OCI-LY7 (cell line): Measurements from ENCODE around the gene ZFP42. TPM values are rescaled to one million over a fixed set of nuclear protein-coding genes. Genes with fewer than 3 reads are reported as not detected.

Experiments
- BruUV-seq: library from RNA; stranded (reverse); fragments of 400-500 nt; replicated peaks from 2 replicates; lab custom pipeline; 2021; lab: Mats Ljungman, UMichigan
- CTCF ChIA-PET: fragments of 300-600 bp; sonication (Branson Sonifier 250); formaldehyde crosslinking; loops from one replicate; lab custom pipeline; 2022; ENCODE audit warnings: antibody characterized with exemption; ENCODE audit not compliant: unreplicated experiment; lab: Charles Lee
- POLR2A ChIA-PET: fragments of 300-600 bp; sonication (Branson Sonifier 250); formaldehyde crosslinking; loops from one replicate; lab custom pipeline; 2022; ENCODE audit warnings: antibody characterized with exemption; lab: Charles Lee
- DNase-seq: peaks from one replicate; pipeline ENCODE4 v3.0.0-alpha.2; 2015; ENCODE audit warnings: low spot score
- H2AFZ ChIP-seq: fragments of 200-600 bp; sonication (generic), shearing (Covaris generic); 2 replicates; pipeline ENCODE4 v1.6.1; 2014; ENCODE audit warnings: mild to moderate bottlenecking, antibody characterized with exemption, low read length, moderate library complexity
- H3K27ac ChIP-seq: fragments of 200-600 bp; sonication (generic); 2 replicates; pipeline ENCODE4 v1.5.1; 2014; ENCODE audit warnings: mixed run types, low read depth, mild to moderate bottlenecking, moderate library complexity, low read length, inconsistent platforms; ENCODE audit not compliant: poor library complexity, severe bottlenecking
- H3K36me3 ChIP-seq: fragments of 200-600 bp; sonication (generic); 2 replicates; pipeline ENCODE4 v1.6.1; 2014; ENCODE audit warnings: mild to moderate bottlenecking, antibody characterized with exemption, low read length, moderate library complexity, mixed read lengths; ENCODE audit not compliant: insufficient read depth
- H3K4me1 ChIP-seq: fragments of 200-600 bp; sonication (generic); 2 replicates; pipeline ENCODE4 v1.5.1; 2014; ENCODE audit warnings: mild to moderate bottlenecking, low read length; ENCODE audit not compliant: insufficient read depth, poor library complexity, severe bottlenecking
- H3K4me2 ChIP-seq: fragments of 200-600 bp; sonication (generic); 2 replicates; pipeline ENCODE4 v1.6.1; 2014; ENCODE audit warnings: mild to moderate bottlenecking, low read length
- H3K4me3 ChIP-seq: fragments of 200-600 bp; sonication (generic); 2 replicates; pipeline ENCODE4 v1.5.1; 2014; ENCODE audit warnings: mild to moderate bottlenecking, low read depth, low read length; ENCODE audit not compliant: poor library complexity, severe bottlenecking
- H3K79me2 ChIP-seq: fragments of 200-600 bp; sonication (generic); 2 replicates; pipeline ENCODE4 v1.6.1; 2016; ENCODE audit warnings: low read depth, mild to moderate bottlenecking, low read length, moderate library complexity, mixed read lengths; ENCODE audit not compliant: insufficient read depth
- H3K9me2 ChIP-seq: fragments of 200-600 bp; sonication (generic); 2 replicates; pipeline ENCODE4 v1.6.1; 2016; ENCODE audit warnings: mild to moderate bottlenecking, low read length, mixed read lengths; ENCODE audit not compliant: insufficient read depth
- H3K9me3 ChIP-seq: fragments of 200-600 bp; sonication (generic); 2 replicates; pipeline ENCODE4 v1.6.1; 2014; ENCODE audit warnings: mild to moderate bottlenecking, mixed run types, low read length, mixed read lengths
- H4K20me1 ChIP-seq: fragments of 200-600 bp; sonication (generic); 2 replicates; pipeline ENCODE4 v1.6.1; 2014; ENCODE audit warnings: mild to moderate bottlenecking, antibody characterized with exemption, low read length, moderate library complexity, mixed read lengths; ENCODE audit not compliant: insufficient read depth
- EZH2phosphoT487 ChIP-seq: fragments of 200-600 bp; sonication (generic); IDR thresholded peaks from 2 replicates; pipeline ENCODE4 v1.6.1; 2018; ENCODE audit warnings: low read depth, borderline replicate concordance, mild to moderate bottlenecking, mixed run types, antibody characterized with exemption, low read length, moderate library complexity, mixed read lengths
- intact Hi-C: fragments of 100-400 bp; cut with micrococcal nuclease; formaldehyde crosslinking; loops from one replicate; pipeline ENCODE4 v1.10.0; 2022; ENCODE audit not compliant: unreplicated experiment
- total RNA-seq, 2 experiments: library from RNA; depleted of rRNA in 1 of 2; stranded (reverse); fragments of >200 nt in 1 of 2; shearing (Covaris generic) in 1 of 2; gene quantifications; 2 replicates each; pipeline ENCODE4 v1.2.3, GENCODE V29; 2014 to 2022
- TF ChIP-seq, protein P1 (sequence below): fragments of 200-600 bp; sonication (generic); conservative IDR thresholded peaks from 2 replicates; pipeline ENCODE4 v1.5.1; 2014; ENCODE audit warnings: mild to moderate bottlenecking, antibody characterized with exemption, low read length, moderate library complexity, mixed read lengths

Gene ZFP42
- total RNA-seq, 2 experiments from 2014 or later: not detected

GRCh38 chr4:188025476-188025875 is 29.9 kb downstream of the ZFP42 start:
- POLR2A ChIA-PET: interaction anchor here (1.0 kb wide), 1 partner anchor 10 kb away, joined by 3 read pairs; no protein-coding TSS in a partner anchor
- no peaks in the 10 kb centered on the region for H3K36me3 ChIP-seq
- no peaks in the 10 kb centered on the region for H3K79me2 ChIP-seq
- no peaks in the 10 kb centered on the region for H3K4me1 ChIP-seq
- H3K9me3 ChIP-seq: no peaks in the 10 kb centered on the region
- no peak overlapping the region for H3K4me3 ChIP-seq
- intact Hi-C loops: no loop called here
- no peak overlapping the region for H3K27ac ChIP-seq
- no TSS peak for BruUV-seq
- TF ChIP-seq, protein P1, sequence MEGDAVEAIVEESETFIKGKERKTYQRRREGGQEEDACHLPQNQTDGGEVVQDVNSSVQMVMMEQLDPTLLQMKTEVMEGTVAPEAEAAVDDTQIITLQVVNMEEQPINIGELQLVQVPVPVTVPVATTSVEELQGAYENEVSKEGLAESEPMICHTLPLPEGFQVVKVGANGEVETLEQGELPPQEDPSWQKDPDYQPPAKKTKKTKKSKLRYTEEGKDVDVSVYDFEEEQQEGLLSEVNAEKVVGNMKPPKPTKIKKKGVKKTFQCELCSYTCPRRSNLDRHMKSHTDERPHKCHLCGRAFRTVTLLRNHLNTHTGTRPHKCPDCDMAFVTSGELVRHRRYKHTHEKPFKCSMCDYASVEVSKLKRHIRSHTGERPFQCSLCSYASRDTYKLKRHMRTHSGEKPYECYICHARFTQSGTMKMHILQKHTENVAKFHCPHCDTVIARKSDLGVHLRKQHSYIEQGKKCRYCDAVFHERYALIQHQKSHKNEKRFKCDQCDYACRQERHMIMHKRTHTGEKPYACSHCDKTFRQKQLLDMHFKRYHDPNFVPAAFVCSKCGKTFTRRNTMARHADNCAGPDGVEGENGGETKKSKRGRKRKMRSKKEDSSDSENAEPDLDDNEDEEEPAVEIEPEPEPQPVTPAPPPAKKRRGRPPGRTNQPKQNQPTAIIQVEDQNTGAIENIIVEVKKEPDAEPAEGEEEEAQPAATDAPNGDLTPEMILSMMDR: no peak
- no peak for TF ChIP-seq EZH2phosphoT487
- no peaks in the 10 kb centered on the region for H3K9me2 ChIP-seq
- no peak overlapping the region for H3K4me2 ChIP-seq
- CTCF ChIA-PET: no interaction called here
- H4K20me1 ChIP-seq: no peaks in the 10 kb centered on the region
- no peak for DNase-seq
- H2AFZ ChIP-seq: no peak overlapping the region

DNA sequence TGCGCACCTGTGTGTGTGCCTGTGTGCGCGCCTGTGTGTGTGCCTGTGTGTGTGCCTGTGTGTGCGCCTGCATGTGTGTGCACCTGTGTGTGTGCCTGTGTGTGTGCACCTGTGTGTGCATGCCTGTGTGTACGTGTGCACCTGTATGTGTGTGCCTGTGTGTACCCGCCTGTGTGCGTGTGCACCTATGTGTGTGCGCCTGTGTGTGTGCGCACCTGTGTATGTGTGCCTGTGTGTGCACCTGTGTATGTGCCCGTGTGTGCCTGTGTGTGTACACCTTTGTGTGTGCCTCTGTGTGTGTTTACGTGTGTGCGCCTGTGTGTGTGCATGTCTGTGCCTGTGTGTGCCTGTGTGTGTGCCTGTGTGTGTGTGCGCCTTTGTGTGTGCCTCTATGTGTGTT is 33.5 kb downstream of the ZFP42 start:
- BruUV-seq: no TSS peak
- H3K4me3 ChIP-seq: no peak overlapping the region
- H3K4me1 ChIP-seq: no peaks in the 10 kb centered on the region
- H4K20me1 ChIP-seq: no peaks in the 10 kb centered on the region
- no peak overlapping the region for H2AFZ ChIP-seq
- no peak overlapping the region for H3K27ac ChIP-seq
- no peaks in the 10 kb centered on the region for H3K36me3 ChIP-seq
- no peak overlapping the region for H3K4me2 ChIP-seq
- TF ChIP-seq EZH2phosphoT487: no peak
- TF ChIP-seq, protein P1: no peak
- no peaks in the 10 kb centered on the region for H3K9me3 ChIP-seq
- CTCF ChIA-PET: no interaction called here
- no peak for DNase-seq
- POLR2A ChIA-PET: no interaction called here
- no peaks in the 10 kb centered on the region for H3K9me2 ChIP-seq
- intact Hi-C loops: no loop called here
- no peaks in the 10 kb centered on the region for H3K79me2 ChIP-seq

- no TSS peak for BruUV-seq
- intact Hi-C loops: no loop called here
- DNase-seq: no peak
- POLR2A ChIA-PET: no interaction called here
- Histone ChIP-seq H3K9me3 (no peaks in the 10 kb centered on the region), H3K9me2 (no peaks in the 10 kb centered on the region), H3K36me3 (no peaks in the 10 kb centered on the region), H4K20me1 (no peaks in the 10 kb centered on the region), H3K79me2 (no peaks in the 10 kb centered on the region), H2AFZ (no peak overlapping the region), H3K27ac (no peak overlapping the region), H3K4me2 (no peak overlapping the region), H3K4me3 (no peak overlapping the region), H3K4me1 (no peaks in the 10 kb centered on the region)
- CTCF ChIA-PET: no interaction called here
- TF ChIP-seq, protein P1: no peak
- no peak for TF ChIP-seq EZH2phosphoT487
These were observed 34.8 kb downstream of the ZFP42 start for GRCh38 chr4:188030401-188030800.
